PC-3 (cell line): Measurements from ENCODE around the gene ARHGAP24.

Experiments used
- CTCF ChIP-seq: fragments of 300-600 bp; sonication (generic); conservative IDR thresholded peaks from 2 replicates; pipeline ENCODE4 v1.5.1; 2017; ENCODE audit warnings: antibody characterized with exemption, low read depth, mild to moderate bottlenecking, low read length
- EZH2 ChIP-seq: fragments of 300-600 bp; sonication (generic); IDR thresholded peaks from one replicate; pipeline ENCODE4 v1.6.1; 2017; ENCODE audit warnings: antibody characterized with exemption, mild to moderate bottlenecking, low read length; ENCODE audit not compliant: unreplicated experiment
- EZH2phosphoT487 ChIP-seq: fragments of 300-600 bp; sonication (generic); IDR thresholded peaks from 2 replicates; pipeline ENCODE4 v1.6.1; 2018; ENCODE audit warnings: mild to moderate bottlenecking, antibody characterized with exemption, low read length, borderline replicate concordance

GRCh38 chr4:85570388-85570787, 95.4 kb downstream of the ARHGAP24 start:
- TF ChIP-seq CTCF: no peak
- no peak for TF ChIP-seq EZH2
- no peak for TF ChIP-seq EZH2phosphoT487
